Putamen (tissue), 1 donor: ENCODE results near the gene NAPB.

Experiments used
- DNase-seq: peaks from one replicate; pipeline ENCODE4 v3.0.0-alpha.2; 2016; ENCODE audit warnings: low spot score

Gene NAPB

DNA sequence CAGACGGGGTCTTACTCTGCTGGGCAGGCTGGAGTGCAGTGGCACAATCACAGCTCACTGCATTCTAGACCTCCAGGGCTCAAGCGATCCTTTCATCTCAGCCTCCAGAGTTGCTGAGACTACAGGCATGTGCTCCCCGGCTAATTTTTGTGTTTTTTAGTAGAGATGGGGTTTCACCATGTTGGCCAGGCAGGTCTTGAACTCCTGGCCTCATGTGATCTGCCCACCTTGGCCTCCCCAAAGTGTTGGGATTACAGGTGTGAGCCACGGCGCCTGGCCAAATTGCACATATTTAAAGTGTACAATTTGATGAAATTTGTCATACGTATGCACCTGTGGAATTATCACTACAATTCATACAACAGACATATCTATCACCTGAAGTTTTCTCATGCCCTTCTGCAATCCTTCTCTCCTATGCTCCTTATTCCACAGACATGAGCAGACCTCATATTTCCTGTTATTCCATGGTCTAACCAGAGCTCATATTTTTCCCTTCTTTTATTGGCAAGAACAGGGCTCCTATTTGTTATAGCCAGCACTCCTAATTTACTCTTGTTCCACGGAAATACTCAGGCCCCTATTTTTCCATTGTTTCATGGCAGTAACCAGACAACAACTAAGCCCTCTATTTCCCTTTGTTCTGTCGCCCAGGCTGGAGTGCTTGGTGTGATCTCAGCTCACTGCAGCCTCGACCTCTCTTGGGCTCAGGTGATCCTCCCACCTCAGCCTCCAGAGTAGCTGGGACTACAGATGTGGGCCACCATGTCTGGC, 16.0 kb upstream of the NAPB start:
- DNase-seq, result no peak

DNA sequence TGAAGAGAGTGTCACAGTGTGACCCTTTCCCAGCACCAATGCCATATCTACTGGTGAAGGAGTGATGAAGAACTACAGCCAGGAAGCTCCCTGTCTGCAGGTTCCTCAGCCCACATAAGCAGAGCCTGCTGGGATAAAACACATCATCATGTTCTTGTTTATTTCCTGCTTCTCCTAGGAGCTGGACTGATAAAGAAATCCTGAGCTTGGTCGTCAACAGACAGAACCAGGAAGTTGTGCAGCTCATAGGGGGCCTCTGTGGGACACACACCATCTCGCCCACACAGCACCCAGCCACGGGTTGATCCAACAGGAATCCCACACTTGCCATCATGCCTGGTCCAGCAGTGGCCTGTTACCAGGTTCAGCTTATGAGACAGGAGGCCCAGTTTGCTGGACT, 15.4 kb upstream of the NAPB start:
- no peak for DNase-seq

DNA sequence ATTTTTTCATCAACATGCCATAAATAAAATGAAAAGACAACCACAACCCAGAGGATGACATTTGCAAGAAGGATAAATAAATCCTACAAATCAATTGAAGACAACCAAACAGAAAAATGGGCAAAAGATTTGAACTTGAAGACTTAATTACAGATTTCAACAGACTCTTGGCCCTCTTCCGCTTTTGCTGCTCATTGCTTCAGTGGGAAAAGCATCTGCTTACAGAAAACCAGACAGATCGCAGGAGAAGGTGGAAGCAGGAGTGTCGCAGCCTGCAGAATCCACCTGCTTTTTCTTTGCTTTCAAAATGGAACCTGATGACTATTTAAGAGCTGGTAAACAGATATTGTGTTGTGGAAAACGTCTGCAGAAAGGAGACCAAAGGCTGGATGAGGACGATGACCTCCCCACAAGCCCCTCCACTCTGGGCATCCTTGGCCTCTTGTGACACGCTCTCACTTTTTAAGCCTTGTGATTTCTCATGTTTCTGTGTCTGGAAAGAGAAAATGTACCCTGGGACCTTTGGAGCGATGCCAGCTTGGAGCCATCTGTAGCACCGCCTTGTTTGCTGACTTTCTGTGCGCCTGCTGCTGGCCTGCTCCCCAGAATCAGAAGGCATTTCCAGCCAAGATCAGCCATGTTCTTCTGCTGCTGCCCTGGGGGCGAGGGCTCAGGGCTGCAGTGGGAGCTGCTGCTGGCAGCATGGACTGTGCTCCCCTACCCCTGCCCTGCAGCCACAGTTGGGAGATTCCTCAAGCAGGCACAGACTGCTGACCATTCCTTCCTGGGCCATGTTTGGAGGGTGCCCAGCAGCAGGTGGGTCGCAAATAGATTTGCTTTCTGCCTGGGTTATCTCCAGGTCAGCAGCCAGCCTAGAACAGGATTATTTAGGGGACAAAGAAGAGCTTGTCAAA, 14.6 kb upstream of the NAPB start:
- no peak for DNase-seq

DNA sequence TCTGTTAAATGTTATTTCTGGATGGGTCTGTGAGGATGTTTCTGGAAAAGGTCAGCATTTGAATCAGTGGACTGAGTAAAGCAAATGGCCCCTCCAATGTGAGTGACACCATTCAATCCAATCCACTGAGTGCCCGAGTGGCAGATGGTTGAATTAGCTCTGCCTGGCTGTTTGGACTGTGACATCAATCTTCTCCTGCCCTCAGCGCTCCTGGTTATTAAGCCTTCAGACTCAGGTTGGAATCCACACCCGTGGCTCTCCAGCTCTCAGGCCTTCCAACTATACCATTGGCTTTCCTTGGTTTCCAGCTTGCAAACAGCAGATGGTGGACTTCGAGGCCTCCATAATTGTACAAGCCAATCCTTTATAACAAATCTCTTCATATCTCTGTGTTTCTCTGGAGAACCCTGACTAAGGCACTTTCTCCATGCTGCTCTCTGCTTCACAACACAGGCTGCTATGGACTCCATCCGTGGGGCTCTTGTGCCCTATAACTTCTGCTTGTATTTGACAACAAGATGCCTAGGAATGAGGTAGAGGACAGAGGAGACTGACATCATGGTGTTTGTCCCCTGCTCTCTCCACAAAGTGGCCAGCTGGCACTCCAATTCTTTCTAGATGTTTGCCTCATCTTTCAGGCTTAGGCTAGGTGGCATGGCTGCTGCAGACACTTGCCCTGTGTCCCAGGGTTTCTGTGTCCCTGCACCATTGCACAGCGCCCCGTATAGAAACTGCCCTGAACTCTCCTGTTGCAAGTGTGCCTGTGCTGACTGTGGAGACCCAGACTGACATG, 13.4 kb upstream of the NAPB start:
- no peak for DNase-seq

DNA sequence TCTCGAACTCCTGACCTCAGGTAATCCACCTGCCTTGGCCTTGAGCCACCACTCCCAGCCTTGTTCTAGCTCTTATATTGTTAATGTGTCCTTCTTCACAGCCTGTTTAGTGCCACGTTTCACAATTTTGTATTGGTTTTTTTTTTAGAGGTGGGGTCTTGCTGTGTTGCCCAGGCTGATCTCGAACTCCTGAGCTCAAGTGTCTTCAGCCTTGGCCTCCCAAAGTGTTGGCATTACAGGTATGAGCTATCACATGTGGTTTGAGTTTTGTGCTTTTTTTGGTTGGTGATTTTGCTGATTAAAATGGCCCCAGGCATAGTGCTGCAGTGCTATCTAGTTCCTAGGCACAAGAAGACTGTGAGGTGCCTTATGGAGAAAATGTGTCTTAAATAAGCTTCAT, 12.3 kb upstream of the NAPB start:
- DNase-seq, result no peak

DNA sequence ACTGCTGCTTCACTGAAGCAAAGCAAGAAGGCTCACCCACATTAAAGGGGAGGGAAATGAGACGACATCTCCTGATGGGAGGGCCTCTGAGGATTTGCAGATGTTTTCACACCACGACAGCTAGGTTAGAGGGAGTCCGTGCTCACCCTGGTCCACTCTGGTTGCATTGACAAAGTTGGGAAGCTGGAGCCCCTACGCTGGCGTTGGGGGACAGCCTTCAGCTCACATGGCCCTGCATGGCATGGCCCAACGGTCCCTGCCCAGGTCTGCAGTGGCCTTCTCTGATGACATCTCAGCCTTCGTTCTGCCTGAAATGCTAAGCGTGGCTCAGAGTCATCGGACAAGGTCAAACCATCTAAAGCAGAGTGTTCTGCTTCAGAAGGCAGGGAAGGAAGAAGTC, 3.8 kb upstream of the NAPB start:
- DNase-seq, result no peak

DNA sequence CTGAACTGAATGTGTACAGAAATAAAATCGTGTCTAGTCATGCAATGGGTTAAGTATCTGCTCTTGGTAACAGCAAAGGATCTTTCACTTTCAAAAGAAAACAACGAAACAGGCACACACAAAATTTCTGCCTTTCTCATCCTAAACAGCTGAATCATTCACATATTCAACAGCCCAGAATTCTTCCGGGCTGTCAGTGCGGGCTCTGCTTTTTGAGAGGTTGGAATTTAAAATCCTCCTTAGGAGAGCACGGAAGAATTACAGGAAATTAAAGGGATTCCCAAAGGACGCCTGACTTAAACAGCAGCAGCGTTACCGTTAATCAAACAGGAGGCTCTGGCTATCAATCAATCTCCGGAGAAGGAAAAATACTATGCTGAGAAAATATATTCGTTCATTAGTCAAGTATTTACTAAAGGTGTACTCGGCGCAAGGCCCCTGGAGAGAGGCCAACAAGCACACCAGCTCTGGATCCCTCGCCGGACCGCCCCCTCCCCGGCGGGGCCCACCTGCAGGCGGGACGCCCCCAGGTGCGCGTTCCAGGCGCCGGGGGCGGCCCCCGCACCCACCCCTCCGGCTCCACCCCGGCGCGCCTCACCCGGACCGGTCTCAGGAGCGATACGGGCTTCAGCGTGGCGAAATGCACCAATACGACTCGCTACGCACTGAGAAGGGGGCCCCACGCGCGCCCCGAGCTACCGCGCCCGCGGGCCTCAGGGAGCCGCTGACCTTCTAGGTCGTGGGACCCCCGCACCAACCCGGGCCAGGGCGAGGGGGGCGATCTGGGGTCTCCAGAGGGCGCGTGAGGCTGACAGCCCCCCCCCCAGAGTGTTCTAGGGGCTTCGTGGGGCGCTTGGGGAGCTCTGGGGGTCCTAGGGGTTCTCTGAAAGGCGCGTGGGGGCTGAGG, 1.0 kb downstream of the NAPB start:
- peak; percentile 18 for DNase-seq

DNA sequence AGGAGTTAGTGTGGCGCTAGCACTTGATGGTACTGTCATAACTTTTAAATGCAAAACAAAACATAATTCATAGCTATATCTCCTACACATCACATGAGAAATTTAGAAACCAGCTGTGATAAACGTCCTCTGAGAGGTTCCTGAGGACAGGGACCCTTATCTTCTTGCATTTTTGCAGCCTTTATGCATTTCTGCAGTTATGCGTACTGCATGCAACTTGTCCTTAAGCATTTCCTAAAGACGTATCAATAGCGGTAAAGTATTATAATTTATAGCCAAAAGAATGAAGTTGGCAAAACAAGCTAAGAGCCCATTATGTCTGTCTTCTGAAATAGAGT, 1.7 kb downstream of the NAPB start:
- DNase-seq, result no peak

DNA sequence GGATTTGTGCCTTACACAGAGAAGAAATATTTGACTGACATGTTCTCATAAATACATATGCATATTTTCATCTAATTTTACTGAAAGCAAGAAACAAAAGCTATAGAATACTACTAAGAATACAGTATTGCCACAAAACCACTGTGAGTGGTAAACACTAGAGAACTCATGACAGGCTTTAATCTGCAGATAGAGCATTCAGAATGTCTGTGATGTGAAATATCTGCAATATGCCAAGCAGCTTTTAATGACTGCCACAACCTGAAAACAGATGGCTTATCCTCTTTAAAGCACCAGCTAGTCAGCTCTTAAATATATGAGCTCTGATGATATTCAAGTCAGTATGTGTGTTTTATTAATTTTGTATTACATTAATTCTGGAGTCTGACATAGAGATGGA, 3.4 kb downstream of the NAPB start:
- no peak for DNase-seq

DNA sequence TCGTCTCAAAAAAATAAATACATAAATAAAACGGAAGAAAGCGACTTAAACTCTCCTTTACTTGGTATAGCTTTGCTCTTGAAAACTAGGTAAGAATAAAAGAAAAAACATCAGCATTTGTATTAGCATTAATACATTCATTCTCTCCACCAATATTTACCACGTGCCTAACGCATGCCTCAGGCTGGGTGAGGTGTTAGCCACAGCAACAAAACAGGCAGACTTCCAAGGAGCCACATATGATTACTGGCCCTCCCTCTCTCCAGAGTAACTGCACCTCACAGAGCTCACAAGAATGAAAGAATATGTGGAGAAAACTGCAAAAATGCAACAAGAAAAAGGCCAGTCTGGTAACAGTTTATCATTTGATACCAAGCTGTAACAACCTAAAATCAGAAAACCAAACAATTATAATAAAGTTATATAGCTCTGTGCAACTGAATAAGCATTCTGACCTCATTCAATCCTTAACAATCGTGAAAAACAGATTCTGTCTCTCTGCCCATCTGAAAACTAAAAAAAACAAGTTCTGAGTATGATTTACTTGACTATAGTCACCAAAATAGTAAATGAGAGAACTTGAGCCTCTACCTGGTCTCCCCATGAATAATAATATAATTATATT, 5.2 kb downstream of the NAPB start:
- DNase-seq, result no peak

DNA sequence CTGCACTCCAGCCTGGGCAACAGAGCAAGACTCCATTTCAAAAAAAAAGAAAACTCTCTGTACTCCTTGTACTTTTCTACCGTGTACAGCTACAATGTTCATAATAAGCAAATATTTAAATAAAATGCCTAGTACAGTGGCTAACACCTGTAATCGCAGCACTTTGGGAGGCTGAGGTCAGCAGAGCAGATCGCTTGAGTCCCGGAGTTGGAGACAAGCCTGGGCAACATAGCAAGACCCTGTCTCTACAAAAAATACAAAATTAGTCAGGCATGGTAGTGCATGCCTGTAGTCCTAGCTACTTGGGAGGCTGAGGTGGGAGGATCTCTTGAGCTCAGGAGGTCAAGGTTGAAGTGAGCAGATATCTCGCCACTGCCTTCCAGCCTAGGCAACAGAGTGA, 5.7 kb downstream of the NAPB start:
- no peak for DNase-seq

DNA sequence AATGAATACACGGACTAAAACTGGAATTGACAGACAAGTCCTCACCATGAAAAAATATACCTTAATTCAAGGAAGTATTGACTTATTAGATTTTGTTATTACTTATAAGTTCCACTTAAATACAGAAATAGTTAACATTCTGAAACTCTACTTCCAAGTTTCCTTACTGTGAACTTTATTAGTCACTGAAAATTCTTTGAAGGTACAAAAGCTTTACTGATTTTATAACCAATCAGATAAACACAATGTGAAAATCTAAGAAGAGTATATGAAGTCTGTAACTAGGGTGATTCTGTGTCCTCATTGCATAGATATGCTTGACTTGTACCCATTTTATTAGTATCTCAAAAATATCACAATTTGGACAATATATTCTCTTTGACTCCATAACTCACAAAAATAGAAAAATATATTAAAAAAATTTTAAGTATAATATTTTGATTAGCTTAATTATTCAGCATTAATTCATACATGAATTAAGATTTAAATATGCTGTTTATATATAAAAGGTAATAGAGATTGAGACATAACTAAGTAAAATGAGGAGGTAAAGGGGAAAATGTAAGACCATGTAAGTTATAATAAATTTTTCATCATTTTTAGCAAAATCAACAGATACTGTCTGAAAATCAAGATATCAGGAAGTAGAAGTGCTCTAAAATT, 6.6 kb downstream of the NAPB start:
- DNase-seq, result no peak

DNA sequence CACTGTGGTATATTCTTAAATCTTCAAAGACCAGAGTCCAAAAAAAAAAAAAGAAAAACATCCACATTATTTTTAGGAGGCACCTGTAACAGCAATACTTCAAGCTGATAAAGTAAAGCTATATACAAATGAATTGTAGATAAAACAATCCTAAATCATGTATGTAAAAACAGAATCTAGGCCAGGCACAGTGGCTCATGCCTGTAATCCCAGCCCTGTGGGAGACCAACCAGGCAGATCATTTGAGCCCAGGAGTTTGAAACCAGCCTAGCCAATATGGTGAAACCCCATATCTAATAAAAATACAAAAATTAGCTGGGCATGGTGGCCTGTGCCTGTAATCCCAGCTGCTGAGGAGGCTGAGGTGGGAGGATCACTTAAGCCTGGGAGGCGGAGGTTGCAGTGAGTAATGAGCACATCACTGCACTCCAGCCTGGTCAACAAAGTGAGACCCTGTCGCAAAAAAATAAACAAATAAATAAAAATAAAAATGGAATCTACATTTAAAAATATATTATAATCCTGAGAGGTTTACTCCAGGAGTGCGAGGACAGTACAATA, 7.3 kb downstream of the NAPB start:
- no peak for DNase-seq

DNA sequence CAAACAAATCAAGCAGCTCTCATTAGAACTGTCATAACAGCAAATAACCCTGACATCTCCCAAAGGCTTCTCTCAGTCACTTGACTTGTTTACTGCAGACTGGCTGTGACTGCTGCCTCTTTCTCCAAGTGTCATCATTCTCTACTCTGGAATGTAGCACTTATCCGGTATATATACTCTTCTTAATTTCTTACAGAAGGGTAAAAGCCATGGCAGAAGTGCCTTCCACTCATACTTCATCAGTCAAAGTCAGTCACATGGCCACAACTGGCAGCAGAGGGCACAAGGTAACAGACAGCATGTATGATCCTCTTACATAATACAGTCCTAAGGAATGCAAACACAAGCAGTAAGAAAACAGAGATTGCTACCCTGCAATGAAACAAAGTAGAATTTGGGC, 9.3 kb downstream of the NAPB start:
- no peak for DNase-seq

DNA sequence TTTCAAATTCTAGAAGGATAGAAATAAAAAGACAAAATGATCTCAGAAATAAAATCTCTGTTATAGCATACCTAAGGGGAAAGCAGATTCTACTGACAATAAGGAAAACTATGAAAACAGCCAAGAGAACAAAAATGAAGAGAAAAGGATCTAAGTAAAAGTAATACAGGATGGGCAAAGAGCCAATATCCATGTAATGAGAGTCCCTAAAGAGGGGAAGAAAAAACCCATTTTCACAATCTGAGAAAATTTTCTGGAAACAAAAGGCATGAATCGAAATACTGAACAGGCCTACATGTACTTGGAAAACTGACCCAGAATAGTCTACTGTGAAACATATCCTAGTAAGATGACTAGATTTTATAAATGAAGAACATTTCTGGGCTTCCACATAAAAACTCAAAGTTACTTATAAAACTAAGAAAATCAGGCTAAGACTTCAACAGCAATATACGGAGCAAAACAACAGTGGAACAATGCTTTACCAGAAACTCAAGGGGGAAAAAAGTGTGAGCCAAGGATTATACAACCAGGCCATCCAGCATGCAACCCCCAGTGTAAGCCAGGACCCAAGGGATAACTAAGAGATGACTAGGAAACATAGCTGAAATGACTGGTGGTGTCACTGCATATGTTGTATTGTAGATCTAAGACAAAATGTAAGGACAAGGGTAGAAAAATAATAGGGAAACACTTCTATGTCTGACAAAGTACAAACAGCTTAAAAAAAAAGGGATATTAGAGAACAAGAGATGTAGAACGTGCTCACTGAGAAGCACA, 10.2 kb downstream of the NAPB start:
- no peak for DNase-seq

DNA sequence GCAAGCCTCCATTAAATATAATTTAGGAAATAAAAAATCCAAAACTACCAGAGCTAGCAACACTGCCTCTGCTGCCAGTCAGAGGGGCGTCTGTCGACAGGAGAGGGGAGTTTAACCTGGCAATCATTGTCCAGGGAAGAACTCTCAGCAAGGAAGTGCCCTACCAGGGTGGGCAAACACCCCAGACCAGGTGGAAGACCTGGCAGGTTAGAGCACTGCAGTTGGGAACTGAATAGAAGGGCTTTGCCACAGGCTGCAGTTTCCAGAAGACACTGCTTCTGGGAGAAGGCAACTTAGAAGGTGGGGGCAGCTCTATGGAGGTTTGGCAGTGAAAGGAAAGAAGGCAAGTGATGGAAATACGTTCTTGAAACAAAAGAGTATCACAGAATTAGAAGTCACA, 11.5 kb downstream of the NAPB start:
- DNase-seq, result no peak

DNA sequence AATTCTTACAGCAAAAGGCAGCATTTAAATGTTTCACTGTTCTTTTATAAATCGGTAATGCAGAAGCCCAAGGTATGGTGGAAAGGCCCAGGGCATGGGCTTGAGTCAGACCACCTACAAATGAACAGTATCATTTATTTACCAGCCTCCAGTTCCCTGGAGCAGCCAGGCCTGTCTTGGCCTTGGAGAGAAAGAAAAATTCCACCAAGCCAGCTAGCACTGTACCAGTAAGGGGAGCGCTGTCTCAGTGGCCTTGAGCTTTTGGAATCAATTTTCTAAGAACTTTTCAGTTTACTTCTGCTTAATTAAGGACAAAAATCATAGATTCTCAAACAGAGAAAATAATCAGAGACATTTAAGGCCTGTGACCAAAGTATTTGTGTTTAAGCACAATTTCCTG, 12.3 kb downstream of the NAPB start:
- DNase-seq, result no peak

DNA sequence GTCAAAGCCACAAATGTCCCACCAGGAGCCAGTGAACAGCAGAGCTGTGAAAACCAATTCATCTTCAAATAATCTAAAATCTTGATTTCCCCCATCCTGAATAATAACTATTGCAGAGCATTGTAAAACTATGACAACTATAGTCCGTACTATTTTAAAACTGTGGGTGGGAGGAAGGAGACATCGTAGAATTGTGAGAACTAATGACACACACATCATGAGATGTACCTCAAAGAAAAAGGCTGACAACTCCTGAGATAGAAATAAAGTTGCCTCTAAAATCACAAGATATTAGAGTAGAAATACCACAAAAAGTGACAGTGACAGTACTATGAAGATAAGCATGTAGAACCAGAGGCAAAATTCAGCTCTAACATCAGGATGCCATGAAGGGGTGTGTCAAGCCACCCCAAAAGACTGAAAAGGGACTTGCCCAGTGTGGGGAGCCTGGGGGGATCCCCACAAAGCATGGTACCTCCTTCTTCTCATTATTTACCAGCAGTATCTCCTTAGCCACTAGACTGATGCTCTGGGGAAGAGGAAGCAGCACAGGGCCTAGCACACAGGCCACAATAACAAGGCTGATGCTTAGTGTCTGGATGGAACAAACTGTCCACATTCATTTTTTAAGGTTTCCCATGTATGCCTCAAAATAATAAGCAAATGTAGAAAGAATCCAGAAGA, 13.4 kb downstream of the NAPB start:
- peak; percentile 60 for DNase-seq

DNA sequence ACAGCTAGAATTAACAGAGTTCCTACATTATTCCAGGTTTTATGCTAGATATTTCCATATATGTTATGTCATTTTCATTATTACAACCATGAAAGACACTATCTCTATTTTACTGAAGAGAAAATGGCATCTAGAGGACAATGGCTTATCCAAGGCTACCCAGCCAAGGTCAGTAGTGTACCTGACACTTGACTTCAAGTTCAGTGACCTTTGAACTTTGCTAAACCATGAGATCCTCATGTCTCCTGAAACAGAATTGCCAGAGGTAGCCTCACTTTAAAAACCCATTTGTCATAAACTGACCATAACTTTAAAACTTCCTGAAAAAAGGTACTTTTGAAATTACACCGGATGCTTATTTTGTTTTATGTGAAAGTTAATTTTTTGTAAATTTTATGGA, 14.4 kb downstream of the NAPB start:
- DNase-seq, result no peak
